ENCODE data around the gene PITHD1.
"Not testable (repeated sequence)": the region's sequence is repeated elsewhere in the genome, so short reads cannot be mapped to it uniquely, and the experiment has no call there.

The PITHD1 gene

GRCh38 chr1:23774174-23774880, 3.9 kb upstream of the PITHD1 start:
- DNase-seq, result no peak

GRCh38 chr1:23776217-23776616, 2.0 kb upstream of the PITHD1 start:
- no peak for DNase-seq

- no peak for DNase-seq
Observed at GRCh38 chr1:23779826-23780371, 1.7 kb downstream of the PITHD1 start.

GRCh38 chr1:23783141-23783540, 4.9 kb downstream of the PITHD1 start:
- DNase-seq, result not testable (repeated sequence)

GRCh38 chr1:23784846-23785245, 6.6 kb downstream of the PITHD1 start:
- no peak for DNase-seq

- no peak for DNase-seq
Observed at GRCh38 chr1:23787701-23788100, 9.5 kb downstream of the PITHD1 start.

GRCh38 chr1:23788695-23789094, 10.5 kb downstream of the PITHD1 start:
- DNase-seq, result no peak

- peak; percentile 74 for DNase-seq
Observed at GRCh38 chr1:23790696-23791515, 12.7 kb downstream of the PITHD1 start, which contains the start of gene LYPLA2. Gene LYPLA2, plus strand, starts transcription at chr1:23791145. Its CDS starts 1,538 bp downstream, at chr1:23792683.

- DNase-seq, result no peak
Observed at GRCh38 chr1:23791516-23792047, 13.4 kb downstream of the PITHD1 start.

GRCh38 chr1:23792151-23792945, 14.1 kb downstream of the PITHD1 start:
- no peak for DNase-seq

- no peak for DNase-seq
Observed at GRCh38 chr1:23793018-23793781, 15.0 kb downstream of the PITHD1 start.

- DNase-seq, result no peak
Observed at GRCh38 chr1:23793861-23794731, 15.9 kb downstream of the PITHD1 start.

GRCh38 chr1:23794732-23795182, 16.5 kb downstream of the PITHD1 start:
- not testable (repeated sequence) for DNase-seq

GRCh38 chr1:23795676-23796465, 17.7 kb downstream of the PITHD1 start:
- DNase-seq, result no peak

GRCh38 chr1:23796466-23797271, 18.5 kb downstream of the PITHD1 start:
- no peak for DNase-seq

- no peak for DNase-seq
Observed at GRCh38 chr1:23797478-23798448, 19.5 kb downstream of the PITHD1 start.

- no peak for DNase-seq
Observed at GRCh38 chr1:23798662-23799142, 20.5 kb downstream of the PITHD1 start.

GRCh38 chr1:23799255-23799569, 21.0 kb downstream of the PITHD1 start:
- no peak for DNase-seq
